Natural killer cell (primary cell): ENCODE results near the gene PWWP2A. TPM values are rescaled to one million over a fixed set of nuclear protein-coding genes. Genes with fewer than 3 reads are reported as not detected.

ENCODE experiments used
- ATAC-seq, 3 donors: fragments of 150-1000 bp in 2 of 3; fragments of 200-7000 bp in 1 of 3; cut with Tn5 transposase; 1 replicate in 1 of 3; 2 replicates in 2 of 3; pipeline ENCODE4 v1.10.0; 2021; ENCODE audit warnings: mild to moderate bottlenecking in 2 of 3, moderate library complexity in 2 of 3
- DNase-seq, 2 donors: peaks; one replicate each; pipeline versions ENCODE4 v3.0.0 to v3.0.0-alpha.2; 2013 to 2021; ENCODE audit warnings: mixed read lengths in 1 of 2
- H3K27ac ChIP-seq: one replicate; pipeline ENCODE4 v1.5.1; 2013; ENCODE audit warnings: mild to moderate bottlenecking, low read length
- H3K27me3 ChIP-seq: one replicate; pipeline ENCODE4 v1.6.1; 2013; ENCODE audit warnings: low read length; ENCODE audit not compliant: control insufficient read depth, insufficient read depth
- H3K36me3 ChIP-seq: one replicate; pipeline ENCODE4 v1.6.1; 2013; ENCODE audit warnings: low read length; ENCODE audit not compliant: control insufficient read depth, insufficient read depth
- H3K4me1 ChIP-seq: one replicate; pipeline ENCODE4 v1.6.1; 2013; ENCODE audit warnings: low read length; ENCODE audit not compliant: control insufficient read depth, insufficient read depth
- H3K4me3 ChIP-seq: one replicate; pipeline ENCODE4 v1.5.1; 2013; ENCODE audit warnings: low read length
- H3K9me3 ChIP-seq: one replicate; pipeline ENCODE4 v1.6.1; 2013; ENCODE audit warnings: low read length; ENCODE audit not compliant: control insufficient read depth, insufficient read depth
- H3K27ac Mint-ChIP-seq, 2 donors: one replicate each; pipeline ENCODE4 v1.8.0; 2022; ENCODE audit warnings: mild to moderate bottlenecking in 2 of 2, mixed read lengths in 2 of 2, moderate library complexity in 1 of 2
- H3K27me3 Mint-ChIP-seq, 2 donors: one replicate each; pipeline ENCODE4 v1.8.0; 2022; ENCODE audit warnings: low read depth in 2 of 2, mixed read lengths in 2 of 2
- H3K36me3 Mint-ChIP-seq: one replicate; pipeline ENCODE4 v1.8.0; 2022; ENCODE audit warnings: mixed read lengths
- H3K4me1 Mint-ChIP-seq, 2 donors: one replicate each; pipeline ENCODE4 v1.8.0; 2022; ENCODE audit warnings: mixed read lengths in 2 of 2
- H3K4me3 Mint-ChIP-seq: one replicate; pipeline ENCODE4 v1.8.0; 2022; ENCODE audit warnings: mild to moderate bottlenecking, moderate library complexity, mixed read lengths
- H3K9me3 Mint-ChIP-seq, 2 donors: one replicate each; pipeline ENCODE4 v1.8.0; 2022; ENCODE audit warnings: mixed read lengths in 2 of 2
- CTCF ChIP-seq: fragments of 200-600 bp; IDR thresholded peaks from one replicate; pipeline ENCODE4 v1.8.0; 2022; ENCODE audit warnings: antibody characterized with exemption
- WGBS: methylation state at CpG from one replicate; pipeline ENCODE4 v1.1.7; 2013; ENCODE audit warnings: missing lambda C conversion rate; ENCODE audit not compliant: insufficient coverage; 5-methylcytosine and 5-hydroxymethylcytosine counted together
- intact Hi-C: fragments of 100-400 bp; cut with micrococcal nuclease; formaldehyde crosslinking; loops from one replicate; pipeline ENCODE4 v1.14.2; 2022
- total RNA-seq, 4 donors: library from RNA; stranded (reverse); fragments of 120-200 nt in 1 of 4; gene quantifications; one replicate each; pipeline versions ENCODE4 v1.2.3 to v1.2.4, GENCODE V29; 2013 to 2022

The PWWP2A gene
- total RNA-seq, 3 donors from 2014 or later (not counting 1 experiment from before 2014, with no cell fraction given) = 24.9 to 37.6 (median 30.2) TPM

- Histone ChIP-seq H3K27me3 (no peaks in the 10 kb centered on the region), H3K36me3 (peaks cover 21% of the 10 kb centered on the region), H3K4me1 (no peaks in the 10 kb centered on the region), H3K4me3 (no peak overlapping the region), H3K9me3 (no peaks in the 10 kb centered on the region), H3K27ac (no peak overlapping the region)
- Mint-ChIP-seq H3K27me3 (no peaks in the 10 kb centered on the region), H3K9me3 (no peaks in the 10 kb centered on the region), H3K4me1 (peaks cover 10% of the 10 kb centered on the region in 2 donors), H3K4me3 (no peak overlapping the region), H3K36me3 (peaks cover 14% of the 10 kb centered on the region), H3K27ac (no peak overlapping the region)
- WGBS = 98% methylated on average over 2 of the region's 2 CpGs
- DNase-seq (no peak), ATAC-seq (no peak)
- intact Hi-C loops = no loop called here
- no peak for TF ChIP-seq CTCF
Measured at GRCh38 chr5:160089531-160089930, 29.7 kb downstream of the PWWP2A start.

- no peaks in the 10 kb centered on the region for H3K4me1 ChIP-seq
- no peaks in the 10 kb centered on the region for H3K27me3 Mint-ChIP-seq
- H3K4me3 ChIP-seq = no peak overlapping the region
- no peak overlapping the region for H3K4me3 Mint-ChIP-seq
- H3K36me3 Mint-ChIP-seq = peaks cover 7% of the 10 kb centered on the region
- no peaks in the 10 kb centered on the region for H3K9me3 ChIP-seq
- intact Hi-C loops = no loop called here
- peaks cover 4 to 5% of the 10 kb centered on the region in 2 donors for H3K4me1 Mint-ChIP-seq
- no peak overlapping the region for H3K27ac Mint-ChIP-seq
- H3K27me3 ChIP-seq = no peaks in the 10 kb centered on the region
- ATAC-seq = no peak
- H3K9me3 Mint-ChIP-seq = no peaks in the 10 kb centered on the region
- peaks cover 20% of the 10 kb centered on the region for H3K36me3 ChIP-seq
- no peak for DNase-seq
- 71% methylated on average over 1 of the region's 1 CpG for WGBS
- H3K27ac ChIP-seq = no peak overlapping the region
- TF ChIP-seq CTCF = no peak
Measured at GRCh38 chr5:160088805-160089204, 30.4 kb downstream of the PWWP2A start.

GRCh38 chr5:160087199-160087598 is 32.1 kb downstream of the PWWP2A start:
- no peaks in the 10 kb centered on the region for H3K27me3 ChIP-seq
- no peaks in the 10 kb centered on the region for H3K4me1 ChIP-seq
- H3K36me3 Mint-ChIP-seq = no peaks in the 10 kb centered on the region
- no peak overlapping the region for H3K27ac Mint-ChIP-seq
- ATAC-seq = no peak
- no peak overlapping the region for H3K4me3 ChIP-seq
- H3K27ac ChIP-seq = no peak overlapping the region
- no peaks in the 10 kb centered on the region for H3K9me3 ChIP-seq
- H3K4me3 Mint-ChIP-seq = no peak overlapping the region
- WGBS = 100% methylated on average over 1 of the region's 1 CpG
- intact Hi-C loops = no loop called here
- peaks cover 4% of the 10 kb centered on the region for H3K36me3 ChIP-seq
- H3K4me1 Mint-ChIP-seq = no peaks in the 10 kb centered on the region
- H3K9me3 Mint-ChIP-seq = no peaks in the 10 kb centered on the region
- DNase-seq = no peak
- TF ChIP-seq CTCF = no peak
- H3K27me3 Mint-ChIP-seq = no peaks in the 10 kb centered on the region

- Histone ChIP-seq H3K4me1 (no peaks in the 10 kb centered on the region), H3K4me3 (no peak overlapping the region), H3K27me3 (no peaks in the 10 kb centered on the region), H3K9me3 (no peaks in the 10 kb centered on the region), H3K27ac (no peak overlapping the region), H3K36me3 (peaks cover 6% of the 10 kb centered on the region)
- no peaks in the 10 kb centered on the region for H3K36me3 Mint-ChIP-seq
- H3K9me3 Mint-ChIP-seq = no peaks in the 10 kb centered on the region
- no peak overlapping the region for H3K4me3 Mint-ChIP-seq
- DNase-seq (no peak), ATAC-seq (no peak)
- no peak overlapping the region for H3K27ac Mint-ChIP-seq
- H3K27me3 Mint-ChIP-seq = no peaks in the 10 kb centered on the region
- 100% methylated on average over 1 of the region's 1 CpG for WGBS
- H3K4me1 Mint-ChIP-seq = no peaks in the 10 kb centered on the region
- intact Hi-C loops = no loop called here
- no peak for TF ChIP-seq CTCF
Measured at GRCh38 chr5:160084144-160084543, 35.1 kb downstream of the PWWP2A start.
